Naive B cell (primary cell): ENCODE measurements around the gene PDCD1LG2. TPM values are rescaled to one million over a fixed set of nuclear protein-coding genes. Genes with fewer than 3 reads are reported as not detected.

Source experiments
- ATAC-seq, 2 donors: fragments of 150-1000 bp; cut with Tn5 transposase; 2 replicates each; pipeline ENCODE4 v1.10.0; 2021; ENCODE audit warnings: low read depth in 2 of 2, mild to moderate bottlenecking in 2 of 2, moderate library complexity in 2 of 2
- DNase-seq: peaks from one replicate; pipeline ENCODE4 v3.0.0; 2022
- H3K27ac Mint-ChIP-seq, 6 donors: one replicate each; pipeline ENCODE4 v1.8.0; 2020 to 2022; ENCODE audit warnings: mild to moderate bottlenecking in 6 of 6, mixed read lengths in 6 of 6, moderate library complexity in 5 of 6, inconsistent platforms in 2 of 6
- H3K27me3 Mint-ChIP-seq, 3 donors: one replicate each; pipeline ENCODE4 v1.8.0; 2021 to 2022; ENCODE audit warnings: mixed read lengths in 3 of 3, mild to moderate bottlenecking in 1 of 3
- H3K36me3 Mint-ChIP-seq, 2 donors: one replicate each; pipeline ENCODE4 v1.8.0; 2020 to 2022; ENCODE audit warnings: mixed read lengths in 2 of 2, inconsistent platforms in 1 of 2, mild to moderate bottlenecking in 1 of 2
- H3K4me1 Mint-ChIP-seq, 3 donors: one replicate each; pipeline ENCODE4 v1.8.0; 2020 to 2022; ENCODE audit warnings: mixed read lengths in 3 of 3, inconsistent platforms in 1 of 3, mild to moderate bottlenecking in 1 of 3, moderate library complexity in 1 of 3
- H3K4me3 Mint-ChIP-seq, 8 donors: one replicate each; pipeline ENCODE4 v1.8.0; 2020 to 2022; ENCODE audit warnings: mild to moderate bottlenecking in 8 of 8, mixed read lengths in 8 of 8, moderate library complexity in 8 of 8, inconsistent platforms in 2 of 8
- H3K9me3 Mint-ChIP-seq, 7 donors: one replicate each; pipeline ENCODE4 v1.8.0; 2020 to 2022; ENCODE audit warnings: mixed read lengths in 7 of 7, mild to moderate bottlenecking in 5 of 7, inconsistent platforms in 2 of 7, moderate library complexity in 1 of 7
- polyA plus RNA-seq, 6 donors: library from polyadenylated mRNA; unstranded; fragments of 300-500 nt; fragmentation: Illumina TruSeq; gene quantifications; one replicate each; pipeline ENCODE4 v1.2.3, GENCODE V29; 2021; ENCODE audit warnings: low read depth in 6 of 6

Gene PDCD1LG2
- polyA plus RNA-seq, 6 donors from 2014 or later = 0.13 to 0.49 TPM; not detected in 4

- DNase-seq (no peak), ATAC-seq (no peak)
- no peak overlapping the region for H3K27ac Mint-ChIP-seq
- peaks cover 0 to 23% of the 10 kb centered on the region in 2 donors for H3K36me3 Mint-ChIP-seq
- peaks cover 8 to 26% (median 13%) of the 10 kb centered on the region in 3 donors for H3K27me3 Mint-ChIP-seq
- H3K4me3 Mint-ChIP-seq = no peak overlapping the region
- H3K9me3 Mint-ChIP-seq = peaks cover 0 to 16% (median 5%) of the 10 kb centered on the region in 7 donors
- H3K4me1 Mint-ChIP-seq = peaks cover 0 to 3% (median 0%) of the 10 kb centered on the region in 3 donors
Measured at GRCh38 chr9:5502553-5502952, 7.8 kb upstream of the PDCD1LG2 start.

DNA sequence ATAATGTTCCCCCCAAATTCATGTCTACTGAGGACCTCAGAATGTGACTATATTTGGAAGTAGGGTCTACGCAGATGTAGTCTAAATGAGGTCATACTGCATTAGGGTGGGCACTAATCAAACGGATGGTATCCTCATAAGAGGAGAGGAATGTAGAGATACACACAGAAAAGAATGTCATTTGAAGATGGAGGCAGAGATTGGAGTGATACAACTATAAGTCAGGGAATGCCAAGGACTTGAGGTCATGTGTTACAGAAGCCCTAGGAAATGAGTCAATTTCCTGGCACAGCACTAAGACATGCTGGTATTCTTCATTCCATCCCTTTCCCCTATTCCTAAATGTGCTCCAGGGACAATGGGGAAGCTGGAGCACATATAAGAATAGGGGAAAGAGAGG, 758 bp upstream of the PDCD1LG2 start:
- ATAC-seq = no peak
- DNase-seq = no peak
- Mint-ChIP-seq H3K27me3 (peaks cover 9 to 33% (median 16%) of the 10 kb centered on the region in 3 donors), H3K27ac (peak overlapping the region in 1 of 6 donors; percentile 27), H3K9me3 (peaks cover 0 to 6% (median 3%) of the 10 kb centered on the region in 7 donors), H3K4me1 (peaks cover 18 to 36% (median 32%) of the 10 kb centered on the region in 3 donors), H3K4me3 (peak overlapping the region in 3 of 8 donors; percentile 36 to 81 (median 52)), H3K36me3 (peaks cover 0 to 5% of the 10 kb centered on the region in 2 donors)

- H3K27me3 Mint-ChIP-seq = peaks cover 9 to 26% (median 19%) of the 10 kb centered on the region in 3 donors
- peaks cover 0 to 4% (median 0%) of the 10 kb centered on the region in 7 donors for H3K9me3 Mint-ChIP-seq
- DNase-seq (no peak), ATAC-seq (no peak)
- H3K4me3 Mint-ChIP-seq = peak overlapping the region in 1 of 8 donors; percentile 52
- peaks cover 18 to 36% (median 32%) of the 10 kb centered on the region in 3 donors for H3K4me1 Mint-ChIP-seq
- no peak overlapping the region for H3K27ac Mint-ChIP-seq
- no peaks in the 10 kb centered on the region for H3K36me3 Mint-ChIP-seq
Measured at GRCh38 chr9:5510989-5511388, 658 bp downstream of the PDCD1LG2 start.

GRCh38 chr9:5511476-5511875, 1.1 kb downstream of the PDCD1LG2 start:
- H3K4me3 Mint-ChIP-seq = no peak overlapping the region

GRCh38 chr9:5511935-5512580, 1.7 kb downstream of the PDCD1LG2 start:
- Mint-ChIP-seq H3K4me3 (no peak overlapping the region), H3K36me3 (no peaks in the 10 kb centered on the region), H3K27ac (peak overlapping the region in 1 of 6 donors; percentile 10), H3K27me3 (peaks cover 9 to 26% (median 19%) of the 10 kb centered on the region in 3 donors), H3K4me1 (peaks cover 18 to 36% (median 32%) of the 10 kb centered on the region in 3 donors), H3K9me3 (peaks cover 0 to under 1% (median 0%) of the 10 kb centered on the region in 7 donors)
- DNase-seq = no peak
- no peak for ATAC-seq

More at GRCh38 chr9:5511476-5511875, 1.1 kb downstream of the PDCD1LG2 start:
- ATAC-seq (no peak), DNase-seq (no peak)
- H3K27ac Mint-ChIP-seq = no peak overlapping the region
- peaks cover 9 to 22% (median 19%) of the 10 kb centered on the region in 3 donors for H3K27me3 Mint-ChIP-seq
- peaks cover 18 to 36% (median 32%) of the 10 kb centered on the region in 3 donors for H3K4me1 Mint-ChIP-seq
- no peaks in the 10 kb centered on the region for H3K36me3 Mint-ChIP-seq
- H3K9me3 Mint-ChIP-seq = peaks cover 0 to 2% (median 0%) of the 10 kb centered on the region in 7 donors

GRCh38 chr9:5512658-5513452, 2.5 kb downstream of the PDCD1LG2 start:
- ATAC-seq (peak; percentile 32 to 52), DNase-seq (no peak)
- H3K36me3 Mint-ChIP-seq = no peaks in the 10 kb centered on the region
- H3K4me1 Mint-ChIP-seq = peaks cover 21 to 40% (median 32%) of the 10 kb centered on the region in 3 donors
- peaks cover 16 to 29% (median 19%) of the 10 kb centered on the region in 3 donors for H3K27me3 Mint-ChIP-seq
- peak overlapping the region in 1 of 8 donors; percentile 45 for H3K4me3 Mint-ChIP-seq
- no peaks in the 10 kb centered on the region for H3K9me3 Mint-ChIP-seq
- peak overlapping the region in 1 of 6 donors; percentile 3 for H3K27ac Mint-ChIP-seq

- no peak for DNase-seq
- no peak overlapping the region for H3K4me3 Mint-ChIP-seq
Measured at GRCh38 chr9:5513966-5514616, 3.8 kb downstream of the PDCD1LG2 start.

DNA sequence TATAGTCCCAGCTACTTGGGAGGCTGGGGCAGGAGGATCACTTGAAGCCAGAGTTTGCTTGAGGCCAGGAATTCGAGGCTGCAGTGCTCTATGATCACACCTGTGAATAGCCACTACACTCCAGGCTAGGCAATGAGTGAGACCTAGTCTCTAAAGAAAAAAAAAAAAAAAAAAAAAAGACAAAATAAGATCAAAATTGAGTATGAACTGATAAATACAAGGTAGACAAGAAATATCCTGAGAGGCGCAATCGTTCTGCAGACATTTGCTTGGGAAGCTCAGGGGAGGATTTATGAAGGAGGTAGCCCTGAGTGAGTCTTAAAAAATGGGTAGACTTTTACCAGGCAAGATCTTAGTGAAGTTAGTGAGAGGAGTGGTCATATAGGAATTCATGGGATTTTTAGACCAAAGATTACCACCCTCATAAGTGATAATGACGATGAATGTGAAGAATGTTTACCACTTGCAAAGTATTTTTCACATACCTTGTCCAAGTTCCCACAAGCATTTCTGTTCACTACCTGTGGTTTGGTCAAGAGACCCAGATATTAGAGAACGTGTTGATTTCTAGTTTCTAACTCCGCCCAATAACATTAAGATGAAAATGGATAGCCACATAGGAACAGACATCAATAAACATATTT, 4.4 kb downstream of the PDCD1LG2 start:
- ATAC-seq (no peak), DNase-seq (no peak)
- Mint-ChIP-seq H3K27ac (no peak overlapping the region), H3K27me3 (peaks cover 18 to 27% (median 26%) of the 10 kb centered on the region in 3 donors), H3K36me3 (no peaks in the 10 kb centered on the region), H3K4me1 (peaks cover 25 to 53% (median 38%) of the 10 kb centered on the region in 3 donors), H3K9me3 (no peaks in the 10 kb centered on the region), H3K4me3 (no peak overlapping the region)

More at GRCh38 chr9:5513966-5514616, 3.8 kb downstream of the PDCD1LG2 start:
- no peak for ATAC-seq
- Mint-ChIP-seq H3K4me1 (peaks cover 28 to 50% (median 39%) of the 10 kb centered on the region in 3 donors), H3K27me3 (peaks cover 18 to 27% (median 21%) of the 10 kb centered on the region in 3 donors), H3K36me3 (no peaks in the 10 kb centered on the region), H3K9me3 (no peaks in the 10 kb centered on the region), H3K27ac (peak overlapping the region in 1 of 6 donors; percentile 26)

- Mint-ChIP-seq H3K27ac (no peak overlapping the region), H3K4me3 (no peak overlapping the region), H3K36me3 (no peaks in the 10 kb centered on the region), H3K9me3 (no peaks in the 10 kb centered on the region), H3K27me3 (peaks cover 18 to 27% (median 22%) of the 10 kb centered on the region in 3 donors), H3K4me1 (peaks cover 20 to 48% (median 33%) of the 10 kb centered on the region in 3 donors)
- ATAC-seq = no peak
- no peak for DNase-seq
Measured at GRCh38 chr9:5515261-5515650, 4.9 kb downstream of the PDCD1LG2 start.

DNA sequence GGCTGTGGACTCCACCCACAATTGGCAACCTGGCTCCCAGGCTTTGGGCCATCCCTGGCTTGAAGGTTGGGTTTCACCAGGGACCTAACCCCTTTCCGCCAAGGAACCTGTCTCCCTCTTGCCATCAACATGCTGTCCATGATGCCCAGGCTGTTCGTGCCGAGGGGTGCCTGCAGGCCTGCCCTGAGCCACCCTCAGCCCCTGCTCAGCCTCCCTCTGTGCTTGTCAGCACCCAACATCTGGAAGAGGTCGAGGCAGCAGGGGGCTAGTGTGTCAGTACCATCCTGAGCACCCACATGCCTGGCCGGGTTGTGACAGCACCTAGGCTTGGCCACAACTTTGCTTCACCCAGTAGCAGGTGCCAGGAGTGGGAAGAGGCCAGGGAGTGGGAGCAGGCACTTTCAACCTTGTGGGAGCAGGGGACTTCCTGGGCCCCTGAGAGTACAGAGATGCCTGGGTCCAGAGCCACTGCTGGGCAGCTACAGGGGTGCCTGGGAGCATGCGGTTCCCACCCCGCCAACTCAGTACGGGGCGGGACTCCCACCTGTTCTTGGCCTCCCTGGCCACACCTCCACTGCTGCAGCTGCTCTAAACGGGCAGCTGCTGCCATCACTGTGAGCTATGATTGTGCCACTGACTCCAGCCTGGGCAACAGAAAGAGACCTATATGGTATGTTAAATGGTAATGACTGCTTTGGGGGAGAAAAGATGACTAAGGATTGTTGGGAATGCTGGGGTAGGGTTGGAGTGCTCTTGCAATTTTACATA, 6.3 kb downstream of the PDCD1LG2 start:
- ATAC-seq (no peak), DNase-seq (no peak)
- Mint-ChIP-seq H3K27me3 (peaks cover 10 to 21% (median 20%) of the 10 kb centered on the region in 3 donors), H3K27ac (no peak overlapping the region), H3K36me3 (no peaks in the 10 kb centered on the region), H3K9me3 (no peaks in the 10 kb centered on the region), H3K4me1 (peaks cover 16 to 42% (median 28%) of the 10 kb centered on the region in 3 donors), H3K4me3 (no peak overlapping the region)

DNA sequence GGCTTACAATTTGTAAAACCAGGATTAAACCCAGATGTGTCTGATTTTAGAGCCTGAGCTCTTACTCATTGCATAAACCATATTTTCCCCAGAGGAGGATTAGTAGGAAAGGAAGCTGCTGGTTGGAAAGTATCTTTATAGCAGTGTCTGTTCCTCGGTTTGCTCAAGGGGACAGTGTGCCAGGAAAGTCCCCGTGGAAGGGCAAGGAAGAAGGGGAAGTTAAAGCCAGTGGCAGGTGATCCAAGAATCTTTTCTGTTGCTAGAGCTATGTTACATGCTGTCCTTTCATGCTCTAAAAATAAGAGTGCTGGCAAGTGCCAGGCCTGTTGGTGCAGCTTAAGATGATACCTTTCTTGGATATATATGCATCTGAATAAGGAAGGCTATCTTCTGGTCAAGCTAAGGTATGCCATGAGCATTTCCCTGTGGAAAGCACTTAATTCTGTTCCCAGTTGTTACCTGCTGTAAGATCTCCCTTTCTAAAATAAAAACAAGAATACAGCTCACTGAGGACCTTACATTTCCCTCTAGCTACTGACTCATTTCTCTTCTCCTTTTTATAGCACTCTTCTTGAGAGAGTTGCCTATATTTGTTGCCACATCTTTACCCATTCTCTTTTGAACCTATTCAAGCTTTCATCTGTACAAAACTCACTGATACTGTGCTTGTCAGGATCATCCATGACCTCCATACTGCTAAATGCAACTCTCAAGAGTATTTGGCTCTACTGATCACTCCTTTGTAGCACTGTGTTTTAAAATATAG, 8.0 kb downstream of the PDCD1LG2 start:
- no peaks in the 10 kb centered on the region for H3K9me3 Mint-ChIP-seq
- peaks cover 0 to 3% of the 10 kb centered on the region in 2 donors for H3K36me3 Mint-ChIP-seq
- H3K27ac Mint-ChIP-seq = no peak overlapping the region
- peaks cover 9 to 22% (median 10%) of the 10 kb centered on the region in 3 donors for H3K27me3 Mint-ChIP-seq
- no peak overlapping the region for H3K4me3 Mint-ChIP-seq
- ATAC-seq (no peak), DNase-seq (no peak)
- peaks cover 11 to 26% (median 18%) of the 10 kb centered on the region in 3 donors for H3K4me1 Mint-ChIP-seq
